ENCODE data around the gene SYTL4. TPM values are rescaled to one million over a fixed set of nuclear protein-coding genes. Genes with fewer than 3 reads are reported as not detected.

Gene SYTL4
- total and polyA plus RNA-seq, 9 donors = 42.0 to 132 (median 68.0) TPM

- no peak overlapping the region for H3K4me3 ChIP-seq
- no peaks in the 10 kb centered on the region for H3K9me3 ChIP-seq
- DNase-seq = no peak
- H3K4me1 ChIP-seq (ENCODE audit: insufficient read depth) = peaks cover 14% of the 10 kb centered on the region
- no peak overlapping the region for H3K27ac ChIP-seq
- TF ChIP-seq CTCF (IDR thresholded peaks at IDR 0.05) = no peak
- TF ChIP-seq POLR2A (IDR thresholded peaks at IDR 0.05) = no peak
- no peak for TF ChIP-seq EP300 (IDR thresholded peaks at IDR 0.05)
- no peaks in the 10 kb centered on the region for H3K36me3 ChIP-seq
- intact Hi-C loops (cut with DNase I) = no loop called here
- 13 to 25% (median 18%) methylated on average over 2 of the region's 2 CpGs for WGBS, 3 donors
- H3K27me3 ChIP-seq = no peaks in the 10 kb centered on the region
Measured at GRCh38 chrX:100647739-100648138, 84.2 kb downstream of the SYTL4 start.

GRCh38 chrX:100647095-100647494, 84.8 kb downstream of the SYTL4 start:
- 6 to 12% (median 7%) methylated on average over 1 of the region's 1 CpG for WGBS, 3 donors
- DNase-seq = peak in 2 of 5 donors; percentile 26 to 33

GRCh38 chrX:100645106-100645505, 86.8 kb downstream of the SYTL4 start:
- Histone ChIP-seq H3K9me3 (no peaks in the 10 kb centered on the region), H3K36me3 (no peaks in the 10 kb centered on the region), H3K27me3 (no peaks in the 10 kb centered on the region), H3K4me1 (ENCODE audit: insufficient read depth) (peaks cover 11% of the 10 kb centered on the region), H3K27ac (no peak overlapping the region), H3K4me3 (no peak overlapping the region)
- TF ChIP-seq CTCF (IDR thresholded peaks at IDR 0.05) (no peak), POLR2A (IDR thresholded peaks at IDR 0.05) (no peak), EP300 (IDR thresholded peaks at IDR 0.05) (no peak)
- 26 to 42% (median 36%) methylated on average over 4 of the region's 4 CpGs for WGBS, 3 donors
- DNase-seq = no peak
- intact Hi-C loops (cut with DNase I) = no loop called here

More at GRCh38 chrX:100647095-100647494, 84.8 kb downstream of the SYTL4 start:
- H3K9me3 ChIP-seq = no peaks in the 10 kb centered on the region
- no peak for TF ChIP-seq POLR2A (IDR thresholded peaks at IDR 0.05)
- peak in 1 of 3 donors; percentile 32 for TF ChIP-seq CTCF (IDR thresholded peaks at IDR 0.05)
- no peak for TF ChIP-seq EP300 (IDR thresholded peaks at IDR 0.05)
- no peak overlapping the region for H3K4me3 ChIP-seq
- intact Hi-C loops (cut with DNase I) = no loop called here
- H3K27ac ChIP-seq = no peak overlapping the region
- H3K36me3 ChIP-seq = no peaks in the 10 kb centered on the region
- H3K27me3 ChIP-seq = no peaks in the 10 kb centered on the region
- H3K4me1 ChIP-seq (ENCODE audit: insufficient read depth) = peaks cover 14% of the 10 kb centered on the region

- Histone ChIP-seq H3K27me3 (no peaks in the 10 kb centered on the region), H3K4me1 (ENCODE audit: insufficient read depth) (peaks cover 11% of the 10 kb centered on the region), H3K9me3 (no peaks in the 10 kb centered on the region), H3K4me3 (peak within 1 kb of the TSS; percentile 17), H3K36me3 (no peaks in the 10 kb centered on the region), H3K27ac (no peak within 1 kb of the TSS)
- TF ChIP-seq CTCF (IDR thresholded peaks at IDR 0.05) = no peak
- TF ChIP-seq POLR2A (IDR thresholded peaks at IDR 0.05) = no peak
- no peak for TF ChIP-seq EP300 (IDR thresholded peaks at IDR 0.05)
- intact Hi-C loops (cut with DNase I) = no loop called here
- DNase-seq = peak in 4 of 5 donors; percentile 34 to 69 (median 50)
- 17 to 23% (median 18%) methylated on average over 11 of the region's 11 CpGs for WGBS, 3 donors
Measured at GRCh38 chrX:100643956-100644860, 87.7 kb downstream of the SYTL4 start, which contains the start of gene SRPX2. TSS of gene SRPX2 (plus strand) at chrX:100644199. CDS start at chrX:100646323, 2,124 bp downstream.
